Measurements from ENCODE around the gene PRR11. TPM values are rescaled to one million over a fixed set of nuclear protein-coding genes. Genes with fewer than 3 reads are reported as not detected.

Gene PRR11
- total and polyA plus RNA-seq, 2 of the 8 experiments (the other 6 are each of a cell fraction or from before 2014, with no cell fraction given): 32.7 to 83.0 TPM

GRCh38 chr17:59111539-59111938, 44.0 kb upstream of the PRR11 start (continued):
- TF ChIP-seq SIX5 (IDR thresholded peaks at IDR 0.05; ENCODE audit: low read depth, low read length) (no peak), FOSL1 (IDR thresholded peaks at IDR 0.05; ENCODE audit: insufficient read depth, low read depth, low read length) (no peak), NRF1 (IDR thresholded peaks at IDR 0.05; ENCODE audit: low read depth, low read length) (no peak), TEAD4 (IDR thresholded peaks at IDR 0.05; ENCODE audit: low read depth, low read length) (no peak), KDM1A (IDR thresholded peaks at IDR 0.05; ENCODE audit: borderline replicate concordance, low read length) (no peak)
- TF ChIP-seq, protein P1, sequence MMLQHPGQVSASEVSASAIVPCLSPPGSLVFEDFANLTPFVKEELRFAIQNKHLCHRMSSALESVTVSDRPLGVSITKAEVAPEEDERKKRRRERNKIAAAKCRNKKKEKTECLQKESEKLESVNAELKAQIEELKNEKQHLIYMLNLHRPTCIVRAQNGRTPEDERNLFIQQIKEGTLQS (IDR thresholded peaks at IDR 0.05; ENCODE audit: insufficient read depth, low read depth, low read length): no peak

Measured in H1 (cell line).